Effector CD4-positive, alpha-beta T cell (primary cell): ENCODE measurements around the gene PCBP3.
"Not testable (repeated sequence)": the region's sequence is repeated elsewhere in the genome, so short reads cannot be mapped to it uniquely, and the experiment has no call there.

Source experiments
- DNase-seq: peaks from one replicate; pipeline ENCODE4 v3.0.0-alpha.2; 2020

The PCBP3 gene

DNA sequence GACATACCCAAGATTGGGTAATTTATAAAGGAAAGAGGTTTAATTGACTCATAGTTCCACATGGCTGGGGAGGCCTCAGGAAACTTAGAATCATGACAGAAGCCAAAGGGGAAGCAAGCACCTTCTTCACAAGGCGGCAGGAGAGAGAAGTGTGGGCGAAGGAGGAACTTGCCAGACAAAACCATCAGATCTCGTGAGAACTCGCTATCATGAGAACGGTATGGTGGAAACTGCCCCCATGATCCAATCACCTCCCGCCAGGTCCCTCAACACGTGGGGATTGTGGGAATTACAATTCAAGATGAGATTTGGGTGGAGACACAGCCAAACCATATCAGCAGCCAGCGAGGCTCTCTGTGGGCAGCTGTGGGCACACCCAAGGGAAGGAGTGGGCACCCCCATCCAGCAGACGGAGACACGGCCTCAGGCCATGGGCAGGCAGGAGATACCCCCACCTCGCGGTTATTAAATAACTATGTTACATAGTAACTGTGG is 189.3 kb downstream of the PCBP3 start:
- DNase-seq = not testable (repeated sequence)

DNA sequence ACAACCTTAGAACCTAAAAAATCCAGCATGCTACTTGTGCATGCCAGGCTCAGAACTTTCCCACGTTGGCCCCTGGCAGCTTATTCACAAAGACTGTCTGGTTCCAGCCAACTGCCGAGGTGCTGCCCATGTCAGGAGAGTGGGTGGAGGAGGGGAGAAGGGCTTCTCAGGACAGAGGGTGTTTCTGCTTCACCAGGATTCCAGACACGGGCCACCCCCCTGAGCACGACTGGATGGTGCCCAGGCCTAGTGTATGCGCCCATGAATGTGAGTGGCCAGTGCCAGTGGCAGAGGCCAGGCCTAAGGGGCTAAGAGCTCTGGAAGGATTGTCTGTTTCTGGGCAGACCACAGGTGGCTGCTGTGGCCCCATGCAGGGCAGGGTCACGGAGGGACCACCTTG is 189.9 kb downstream of the PCBP3 start:
- no peak for DNase-seq

DNA sequence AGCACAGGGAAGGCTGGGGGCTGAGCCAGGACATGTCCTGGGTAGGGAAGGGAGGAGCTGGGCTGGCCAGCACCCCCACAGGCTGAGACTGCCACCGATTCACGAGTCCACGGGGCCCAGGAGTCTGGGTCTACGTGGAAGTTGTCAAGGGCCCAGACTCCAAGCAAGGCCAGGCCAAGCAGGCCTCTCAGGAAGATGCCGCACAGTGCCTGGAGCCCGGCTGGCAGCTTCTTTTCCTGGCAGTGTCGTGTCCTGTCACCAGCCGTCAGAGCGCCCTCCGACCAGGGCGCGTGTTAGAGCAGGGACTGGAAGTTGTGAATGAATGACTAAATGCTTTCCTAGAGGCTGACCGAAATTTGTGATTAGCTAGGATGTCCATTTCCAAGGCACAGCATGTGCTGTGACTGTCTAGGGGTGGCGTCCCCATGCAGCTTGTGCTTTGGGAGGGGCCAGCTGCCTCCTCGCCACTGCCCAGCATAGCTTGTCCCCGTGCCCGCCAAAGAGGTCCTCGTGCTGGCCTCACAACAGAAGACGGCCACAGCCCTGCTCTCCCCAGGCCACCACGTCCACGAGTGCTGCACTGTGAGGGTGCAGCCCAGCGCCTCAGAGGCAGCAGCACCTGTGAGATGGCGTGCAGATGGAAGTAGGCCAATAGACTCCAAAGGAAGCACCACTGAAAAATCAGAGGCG is 190.6 kb downstream of the PCBP3 start:
- DNase-seq = no peak

DNA sequence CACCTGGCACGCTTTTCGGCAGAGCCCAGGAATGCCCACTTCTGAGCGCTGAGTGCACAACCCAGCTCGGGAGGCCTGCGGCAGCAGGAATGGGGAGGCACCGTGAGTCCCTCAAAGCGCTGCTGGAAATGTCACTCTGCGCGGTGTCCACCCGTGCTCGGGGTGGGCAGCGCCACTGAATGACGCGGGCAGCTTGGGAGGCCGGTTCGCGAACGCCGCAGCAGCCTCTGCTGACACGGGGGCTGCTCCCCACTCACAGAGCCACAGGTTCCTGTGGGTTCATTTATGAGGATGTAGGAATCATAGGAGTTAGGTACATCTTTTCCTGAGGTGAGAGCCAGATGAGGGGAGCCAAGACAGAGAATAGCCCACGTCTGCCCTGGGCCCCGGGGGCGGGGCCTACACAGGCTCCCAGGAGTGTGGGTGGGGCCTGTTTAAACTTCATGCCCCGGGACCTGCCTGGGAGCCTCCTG is 191.3 kb downstream of the PCBP3 start:
- no peak for DNase-seq

DNA sequence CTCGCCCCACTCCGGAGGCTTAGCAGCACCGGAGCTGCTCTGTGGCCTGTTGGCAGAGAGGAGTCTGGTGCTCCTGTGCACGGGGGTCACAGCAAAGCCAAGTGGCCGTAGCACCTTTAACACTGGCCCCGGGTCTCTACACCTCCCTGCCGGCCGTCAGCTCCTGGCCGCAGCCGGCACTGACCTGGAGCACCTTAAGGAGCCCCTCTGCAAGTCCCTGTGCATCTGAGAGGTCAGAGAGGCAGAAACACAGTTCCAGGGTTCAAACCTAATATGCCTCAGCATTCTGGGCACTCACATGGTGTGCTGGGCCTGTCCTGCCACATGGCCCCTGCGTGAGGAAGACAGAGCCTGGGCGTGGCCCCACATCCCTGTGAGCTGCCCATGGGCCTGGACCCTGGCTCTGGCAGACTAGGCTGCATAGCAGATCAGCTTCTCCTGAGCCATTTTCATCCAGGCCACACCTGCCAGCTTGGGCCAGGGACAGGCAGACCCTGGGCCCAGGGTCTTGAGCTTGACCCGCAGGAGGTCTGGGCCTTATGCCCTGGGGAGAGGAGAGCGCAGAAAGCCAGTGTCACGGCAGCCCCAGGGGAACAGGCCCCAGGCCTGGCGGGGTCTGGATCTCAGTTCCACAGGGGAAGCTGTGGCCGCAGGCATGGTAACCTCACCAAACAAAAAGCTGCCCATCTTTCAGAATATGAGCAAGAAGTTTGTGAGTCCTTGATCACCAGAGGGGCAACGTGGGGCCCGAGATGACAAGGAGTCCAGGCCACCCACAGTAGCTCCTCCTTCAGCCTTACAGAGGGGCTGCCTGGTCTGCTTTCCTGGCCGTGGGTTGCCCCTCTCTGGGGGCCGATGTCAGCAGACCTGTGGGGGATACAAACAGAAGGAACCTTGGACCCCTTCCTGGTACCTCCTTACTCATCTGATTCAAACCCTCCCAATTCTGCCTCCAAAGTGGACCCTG is 192.1 kb downstream of the PCBP3 start:
- DNase-seq = no peak

DNA sequence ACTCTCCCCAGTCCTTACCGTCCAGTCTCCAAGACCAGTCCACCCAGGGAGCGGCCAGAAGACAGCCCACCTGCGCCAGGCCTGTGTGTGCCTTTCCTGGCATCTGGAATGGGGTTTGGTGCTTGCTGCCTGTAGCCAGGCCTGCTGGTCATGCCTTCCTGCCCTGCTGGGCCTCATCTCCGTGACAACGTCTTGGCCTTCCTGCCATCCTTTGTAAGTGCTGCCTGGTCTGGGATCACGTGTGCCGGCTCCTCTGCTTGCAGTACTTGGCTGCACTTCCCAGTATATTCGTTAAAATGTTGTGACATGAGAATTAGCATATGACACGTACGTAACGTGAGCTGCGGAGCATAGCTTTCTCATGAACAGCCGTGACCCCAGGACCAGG is 192.7 kb downstream of the PCBP3 start:
- DNase-seq = no peak

DNA sequence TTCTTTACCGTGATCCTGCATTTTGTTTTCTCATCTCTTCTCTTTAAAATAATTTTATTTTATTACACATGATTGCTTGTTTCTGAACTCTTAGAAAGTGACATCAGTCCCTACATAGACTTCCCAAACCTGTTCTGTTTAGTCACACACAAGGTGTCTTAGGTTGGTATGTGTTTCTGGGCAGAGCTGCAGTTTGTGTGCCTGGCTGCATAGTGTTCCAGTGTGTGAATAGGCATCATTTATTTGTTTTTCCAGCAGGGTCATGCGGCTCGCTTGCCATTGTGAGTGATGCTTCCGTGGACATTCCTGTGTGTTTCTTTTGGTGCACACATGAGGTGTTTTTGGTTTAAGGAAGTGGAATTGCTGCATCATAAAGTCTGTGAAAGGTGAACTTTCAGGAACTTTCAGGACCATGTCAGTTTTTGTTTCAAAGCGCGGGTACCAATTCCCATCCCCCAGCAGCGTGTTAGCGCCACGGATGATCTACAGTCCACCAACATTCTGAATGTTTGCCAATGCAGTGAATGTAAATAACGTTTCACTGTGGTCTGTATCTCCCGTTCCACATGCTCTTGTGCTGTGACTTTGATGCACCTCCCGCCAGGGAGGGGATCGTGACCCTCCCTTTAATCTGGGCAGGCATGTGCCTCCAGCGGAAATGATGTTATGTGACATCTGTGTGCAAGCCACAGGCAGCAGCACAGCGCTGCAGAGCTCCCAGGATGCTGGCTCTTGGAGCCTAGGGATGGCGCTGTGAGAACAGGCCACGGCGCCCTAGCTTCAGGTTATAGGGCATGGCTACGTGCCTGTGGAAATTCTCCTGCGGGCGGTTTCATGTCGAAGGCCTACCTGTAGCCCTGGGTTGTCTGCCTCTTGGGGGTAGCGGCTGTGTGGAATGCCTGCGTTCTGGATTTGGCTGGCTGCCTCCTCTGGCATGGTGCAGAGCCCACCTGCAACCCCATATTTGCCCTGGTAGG is 193.5 kb downstream of the PCBP3 start:
- DNase-seq = no peak

DNA sequence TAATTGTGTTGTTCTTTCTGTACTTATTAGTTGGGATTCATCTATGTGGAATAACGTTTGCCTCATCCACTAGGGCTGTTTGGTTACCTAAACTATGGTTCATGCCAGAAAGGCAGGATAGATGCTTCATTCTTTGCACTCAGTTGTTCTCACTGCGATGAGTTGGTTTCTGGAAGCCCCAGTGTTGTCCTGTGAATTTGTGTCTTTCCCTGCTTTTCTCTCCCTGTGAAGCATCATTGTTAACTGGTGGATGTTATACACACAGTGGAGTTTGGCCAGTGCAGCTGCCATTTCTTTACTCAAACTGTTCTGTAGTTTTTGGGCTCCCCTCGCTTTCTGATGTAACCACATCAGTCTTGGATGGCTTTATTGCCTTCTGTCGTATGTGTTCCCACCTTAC is 194.4 kb downstream of the PCBP3 start:
- no peak for DNase-seq

DNA sequence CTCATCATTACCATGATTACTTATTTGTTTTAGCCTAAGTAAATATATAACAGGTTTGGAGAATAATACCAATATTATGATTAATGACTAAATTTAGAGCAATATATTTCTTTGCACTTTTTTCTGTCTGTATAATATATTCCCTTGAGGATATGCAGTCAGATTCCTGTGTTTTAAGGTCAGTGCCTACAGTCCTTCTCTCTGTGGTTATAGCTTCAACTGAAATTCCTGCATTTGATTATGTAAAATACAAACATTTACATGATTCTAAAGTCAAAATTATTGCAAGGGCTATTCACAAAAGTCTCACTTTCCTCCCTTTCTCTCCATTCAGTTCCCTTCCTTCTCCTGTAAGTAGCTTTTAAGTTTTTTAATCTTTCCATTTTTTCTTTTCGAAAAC is 195.1 kb downstream of the PCBP3 start:
- no peak for DNase-seq

DNA sequence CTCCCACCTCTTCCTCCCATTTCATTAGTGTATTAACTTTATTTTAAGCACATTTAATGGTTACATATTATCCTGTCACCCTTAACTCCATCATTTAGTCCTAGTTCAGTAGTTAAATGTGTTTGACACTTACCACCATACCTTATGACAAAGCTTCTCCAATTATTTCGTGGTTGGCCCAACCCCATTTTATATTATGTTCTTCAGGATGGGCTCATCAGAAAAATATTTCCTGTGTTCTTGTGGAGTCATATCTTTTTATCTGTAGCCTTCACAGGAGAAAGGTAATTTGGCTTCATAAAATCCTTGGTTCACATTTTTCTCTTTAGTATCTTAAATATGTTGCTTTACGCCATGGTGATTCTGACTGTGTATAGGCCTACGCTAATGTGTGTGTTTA is 195.7 kb downstream of the PCBP3 start:
- no peak for DNase-seq

DNA sequence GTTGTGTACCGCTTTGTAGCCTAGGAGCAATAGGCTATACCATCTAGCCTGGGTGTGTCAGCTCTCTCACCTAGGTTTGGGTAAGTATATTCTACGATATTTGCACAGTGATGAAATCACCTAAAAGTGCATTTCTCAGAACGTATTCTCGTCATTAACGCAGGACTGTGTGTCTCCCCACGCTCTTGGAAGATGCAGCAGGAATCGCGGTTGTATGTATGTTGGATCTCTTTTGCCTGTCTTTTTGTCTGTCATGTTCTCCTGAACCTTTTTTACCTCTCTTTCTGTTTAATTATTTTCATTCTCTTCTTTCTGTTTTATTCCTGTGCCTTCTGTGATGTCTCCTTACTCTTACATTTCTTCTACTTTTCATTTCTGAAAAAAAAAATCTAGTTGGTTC is 197.5 kb downstream of the PCBP3 start:
- no peak for DNase-seq

DNA sequence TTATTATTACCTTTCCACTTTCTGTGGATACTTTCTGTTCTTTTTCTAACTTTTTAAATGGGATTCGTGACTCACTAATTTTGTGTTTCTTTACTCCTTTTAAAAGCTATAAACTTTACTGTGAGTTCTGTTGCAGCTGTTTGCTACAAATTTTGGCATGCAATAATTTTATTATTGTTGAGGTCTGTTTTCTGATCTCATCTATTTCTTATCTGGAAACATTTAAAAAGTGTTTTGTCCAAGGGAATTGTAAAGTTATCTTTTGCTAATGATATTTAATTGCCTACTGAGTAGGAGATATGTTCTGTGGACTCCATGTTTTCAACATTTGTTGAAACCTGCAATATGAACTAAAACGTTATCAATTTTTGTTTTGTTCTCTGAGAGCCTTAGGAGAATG is 199.9 kb downstream of the PCBP3 start:
- no peak for DNase-seq

DNA sequence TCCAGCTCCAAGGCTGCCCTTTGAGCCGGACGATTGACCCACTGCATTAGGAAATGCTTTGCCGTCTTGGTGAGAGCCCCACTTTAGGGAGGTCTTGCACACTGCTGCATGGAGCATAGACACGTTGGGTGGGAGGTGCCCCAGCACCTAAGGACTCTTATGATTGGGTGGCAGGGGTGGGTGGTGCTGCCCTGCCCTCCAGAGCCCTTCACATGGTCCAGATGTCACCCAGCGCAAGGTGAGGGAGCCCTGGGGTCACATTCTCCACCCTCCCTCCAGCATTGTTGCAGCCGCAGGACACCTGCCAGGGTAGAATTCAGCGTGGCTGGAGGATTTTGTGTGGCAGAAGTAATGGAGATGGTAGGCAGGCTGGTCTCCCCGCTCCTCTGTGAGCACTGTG is 200.7 kb downstream of the PCBP3 start:
- no peak for DNase-seq

DNA sequence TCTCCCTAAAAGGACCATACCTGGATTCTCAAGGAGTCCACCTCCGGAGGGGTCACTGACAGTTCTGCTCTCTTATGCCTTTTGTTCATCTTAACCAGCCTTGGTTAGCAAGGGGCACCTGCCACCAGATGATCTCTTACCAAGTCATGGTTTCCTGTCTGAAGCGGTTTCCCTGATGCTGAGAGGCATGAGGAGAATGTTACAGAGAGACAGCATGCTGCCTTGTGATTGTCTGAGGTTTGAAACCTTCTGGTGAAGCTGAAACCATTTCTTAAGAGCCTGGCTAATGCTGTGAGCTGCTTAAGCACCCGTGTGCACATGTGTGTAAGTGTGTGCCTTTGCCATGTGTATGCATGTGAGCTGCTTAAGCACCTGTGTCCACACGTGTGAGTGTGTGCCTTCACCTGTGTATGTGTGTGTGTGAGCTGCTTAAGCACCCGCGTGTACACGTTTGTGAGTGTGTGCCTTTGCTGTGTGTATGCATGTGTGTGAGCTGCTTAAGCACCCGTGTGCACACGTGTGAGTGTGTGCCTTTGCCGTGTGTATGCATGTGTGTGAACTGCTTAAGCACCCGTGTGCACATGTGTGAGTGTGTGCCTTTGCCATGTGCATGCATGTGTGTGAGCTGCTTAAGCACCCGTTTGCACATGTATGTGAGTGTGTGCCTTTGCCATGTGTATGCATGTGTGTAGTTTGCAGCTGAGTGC is 201.7 kb downstream of the PCBP3 start:
- no peak for DNase-seq

DNA sequence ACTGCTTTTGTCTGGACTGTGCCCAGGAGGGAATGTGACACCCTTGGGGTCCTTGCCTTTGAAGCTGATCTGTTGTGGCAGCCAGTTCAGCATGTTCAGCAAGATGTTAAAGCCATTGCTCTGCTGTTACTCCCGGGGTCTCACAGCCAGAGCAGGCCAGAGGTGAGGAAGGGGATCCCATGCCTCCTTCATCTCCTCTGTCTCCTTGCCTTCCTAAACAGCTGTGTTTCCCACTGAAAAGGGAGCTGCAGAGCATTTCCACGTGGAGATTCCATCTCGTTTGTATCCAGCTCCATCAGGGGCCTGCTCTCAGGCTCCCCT is 202.2 kb downstream of the PCBP3 start:
- no peak for DNase-seq

DNA sequence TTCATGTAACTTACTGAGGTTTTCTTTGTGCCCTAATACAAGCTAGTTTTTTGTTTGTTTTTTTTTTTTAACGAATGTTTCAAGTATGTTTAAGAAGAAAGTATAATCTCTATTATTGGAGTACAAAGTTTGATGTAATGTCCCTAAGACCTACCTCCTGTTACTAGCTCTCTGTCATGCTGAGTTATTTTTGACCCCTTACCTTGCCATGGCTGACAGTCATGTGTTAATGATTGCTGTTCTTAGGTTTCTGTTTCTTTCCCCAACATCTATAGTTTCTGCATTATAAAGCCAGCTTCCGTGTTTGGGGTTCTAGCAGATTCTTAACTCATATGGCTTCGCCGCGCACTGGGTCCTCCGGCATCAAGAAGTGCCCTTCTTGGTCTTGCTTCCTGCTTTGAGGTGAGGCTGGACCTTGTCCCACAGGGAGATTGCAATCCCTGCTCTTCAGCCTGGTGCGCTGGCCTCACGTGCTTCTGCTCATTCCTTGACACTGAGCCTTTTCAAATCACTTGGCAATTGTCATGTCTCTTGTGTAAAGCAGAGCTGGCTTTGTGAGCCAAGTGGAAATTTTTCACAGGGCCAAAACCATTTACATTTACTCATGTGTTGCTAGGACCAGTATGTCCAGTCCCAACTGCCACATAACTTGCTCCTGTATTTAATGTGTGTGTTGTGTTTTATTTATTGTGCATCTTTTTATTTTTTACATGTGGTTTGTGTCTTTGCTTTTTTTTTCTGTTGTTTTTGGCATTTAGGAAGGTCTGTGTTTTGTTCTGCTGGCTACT is 203.0 kb downstream of the PCBP3 start:
- DNase-seq = no peak

DNA sequence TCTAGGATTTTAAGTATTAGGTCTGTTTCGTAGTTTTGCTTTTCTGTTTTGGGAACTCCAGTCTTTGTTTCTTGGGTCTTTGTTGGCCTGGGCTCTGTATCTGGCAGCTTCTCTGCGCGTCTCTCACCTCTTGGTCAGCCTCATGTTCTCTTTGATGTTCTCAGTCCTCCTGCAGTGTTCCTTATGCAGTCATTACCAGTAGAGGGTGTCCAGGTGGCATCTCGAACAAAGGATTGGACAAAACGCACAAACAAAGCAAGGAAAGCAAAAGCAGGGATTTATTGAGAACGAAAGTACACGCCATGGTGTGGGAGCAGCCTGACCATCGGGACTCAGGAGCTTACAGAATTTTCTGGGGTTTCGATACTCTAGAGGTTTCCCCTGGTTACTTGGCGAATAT is 204.3 kb downstream of the PCBP3 start:
- no peak for DNase-seq

DNA sequence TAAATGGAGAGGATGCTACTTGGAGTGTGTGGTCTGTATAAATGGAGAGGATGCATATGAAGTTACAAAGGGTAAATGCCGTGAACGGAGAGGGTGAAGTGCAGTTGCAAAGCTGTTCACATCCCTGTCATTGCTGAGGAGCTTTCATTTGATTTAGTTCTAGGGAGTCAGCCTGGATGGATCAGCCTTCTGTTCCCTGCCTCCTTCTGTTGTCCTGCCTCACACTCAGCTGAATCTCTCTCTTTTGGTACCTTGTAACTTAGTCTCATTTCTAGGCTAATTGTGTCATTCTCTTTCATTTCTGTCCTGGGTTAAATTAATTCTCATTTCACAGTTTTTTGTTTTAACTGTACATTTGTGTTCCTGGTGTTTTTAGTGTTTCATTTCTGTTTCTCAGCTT is 204.8 kb downstream of the PCBP3 start:
- no peak for DNase-seq

DNA sequence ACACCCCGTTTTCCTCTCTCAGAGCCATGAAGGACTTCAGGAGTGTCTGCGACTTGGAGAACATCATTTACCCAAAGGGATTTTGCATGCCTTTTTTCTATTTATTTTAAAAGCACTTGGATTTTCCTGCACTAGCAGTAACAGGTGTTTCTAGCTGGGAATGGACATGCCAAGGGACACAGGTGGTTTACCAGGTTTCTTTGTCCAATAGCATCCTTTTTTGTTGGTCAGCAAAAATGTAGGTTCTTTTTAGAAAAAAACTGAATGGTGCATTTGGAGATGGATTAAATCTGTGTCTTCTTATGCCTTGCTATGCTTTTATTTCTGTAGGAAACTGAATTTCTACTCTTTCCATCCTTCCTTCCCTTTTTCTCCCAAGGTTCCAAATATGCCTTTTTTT is 205.3 kb downstream of the PCBP3 start:
- no peak for DNase-seq

DNA sequence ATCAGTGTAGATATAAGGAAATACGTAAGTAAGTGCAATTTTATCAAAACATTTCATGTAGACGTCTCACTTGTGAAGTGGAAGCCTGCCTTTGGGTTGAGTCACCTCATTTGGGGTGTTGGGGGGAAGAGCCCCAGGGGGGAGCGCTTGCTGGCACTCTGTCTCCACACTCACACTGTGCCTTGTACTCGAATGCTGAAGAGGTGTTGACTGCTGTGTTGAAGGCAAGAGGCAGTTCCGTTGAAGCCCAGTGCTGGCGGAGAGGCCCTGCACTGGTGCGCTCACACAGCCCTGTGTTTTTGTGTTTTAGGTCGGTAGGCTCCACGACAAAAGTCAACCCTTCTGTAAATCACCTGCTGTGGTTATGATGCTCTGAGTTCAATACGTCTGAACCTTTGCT is 206.1 kb downstream of the PCBP3 start:
- DNase-seq = no peak

DNA sequence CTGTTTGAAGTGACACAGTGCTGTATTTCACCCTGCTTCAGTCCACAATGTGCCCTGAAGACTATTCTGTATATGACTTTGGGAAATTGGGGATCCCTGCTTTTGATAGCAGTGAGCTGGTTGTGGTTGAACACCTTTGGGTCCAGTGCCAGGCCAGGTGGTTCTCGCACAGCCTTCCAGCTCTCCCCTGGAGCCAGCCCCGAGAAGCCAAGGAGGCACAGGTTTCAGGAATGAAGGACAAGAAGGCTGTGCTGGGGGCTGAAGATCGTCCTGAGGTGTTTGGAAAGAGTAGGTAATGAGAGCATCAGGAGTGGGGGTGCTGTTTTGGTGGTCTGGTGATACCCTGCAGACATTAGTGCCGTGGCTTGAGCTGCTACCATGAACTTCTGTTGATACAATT is 206.7 kb downstream of the PCBP3 start:
- DNase-seq = no peak
